Progenitor cell of endocrine pancreas (in vitro differentiated cells): Measurements from ENCODE around the gene ZNF598. TPM values are rescaled to one million over a fixed set of nuclear protein-coding genes. Genes with fewer than 3 reads are reported as not detected.
A peak's percentile ranks its signal among the peaks of the same experiment; 100 is the strongest.

Experiments
- DNase-seq: peaks from one replicate; pipeline ENCODE4 v3.0.0; 2021; ENCODE audit warnings: low spot score; ENCODE audit not compliant: unreplicated experiment
- H3K27ac Mint-ChIP-seq: 2 replicates; pipeline ENCODE4 v1.8.0; 2021; ENCODE audit warnings: mild to moderate bottlenecking, moderate library complexity, mixed read lengths
- H3K27me3 Mint-ChIP-seq: 2 replicates; pipeline ENCODE4 v1.8.0; 2021; ENCODE audit warnings: mixed read lengths
- H3K36me3 Mint-ChIP-seq: 2 replicates; pipeline ENCODE4 v1.8.0; 2022; ENCODE audit warnings: mixed read lengths; ENCODE audit not compliant: insufficient read depth
- H3K4me1 Mint-ChIP-seq: 2 replicates; pipeline ENCODE4 v1.8.0; 2021; ENCODE audit warnings: low read depth, mixed read lengths
- H3K4me3 Mint-ChIP-seq: 2 replicates; pipeline ENCODE4 v1.8.0; 2021; ENCODE audit warnings: low read depth, mild to moderate bottlenecking, moderate library complexity, mixed read lengths
- H3K9me3 Mint-ChIP-seq: 2 replicates; pipeline ENCODE4 v1.8.0; 2021; ENCODE audit warnings: low read depth, mixed read lengths
- total RNA-seq: library from RNA; stranded (reverse); gene quantifications from 2 replicates; pipeline ENCODE4 v1.2.1, GENCODE V29; 2021
- TF ChIP-seq, protein P1 (sequence below): fragments of 200-600 bp; sonication (generic); IDR thresholded peaks from one replicate; pipeline ENCODE4 v1.5.0; 2021; ENCODE audit warnings: antibody characterized with exemption, mild to moderate bottlenecking; ENCODE audit not compliant: unreplicated experiment

Gene ZNF598
- total RNA-seq, 1 donor from 2014 or later: 41.5 TPM

DNA sequence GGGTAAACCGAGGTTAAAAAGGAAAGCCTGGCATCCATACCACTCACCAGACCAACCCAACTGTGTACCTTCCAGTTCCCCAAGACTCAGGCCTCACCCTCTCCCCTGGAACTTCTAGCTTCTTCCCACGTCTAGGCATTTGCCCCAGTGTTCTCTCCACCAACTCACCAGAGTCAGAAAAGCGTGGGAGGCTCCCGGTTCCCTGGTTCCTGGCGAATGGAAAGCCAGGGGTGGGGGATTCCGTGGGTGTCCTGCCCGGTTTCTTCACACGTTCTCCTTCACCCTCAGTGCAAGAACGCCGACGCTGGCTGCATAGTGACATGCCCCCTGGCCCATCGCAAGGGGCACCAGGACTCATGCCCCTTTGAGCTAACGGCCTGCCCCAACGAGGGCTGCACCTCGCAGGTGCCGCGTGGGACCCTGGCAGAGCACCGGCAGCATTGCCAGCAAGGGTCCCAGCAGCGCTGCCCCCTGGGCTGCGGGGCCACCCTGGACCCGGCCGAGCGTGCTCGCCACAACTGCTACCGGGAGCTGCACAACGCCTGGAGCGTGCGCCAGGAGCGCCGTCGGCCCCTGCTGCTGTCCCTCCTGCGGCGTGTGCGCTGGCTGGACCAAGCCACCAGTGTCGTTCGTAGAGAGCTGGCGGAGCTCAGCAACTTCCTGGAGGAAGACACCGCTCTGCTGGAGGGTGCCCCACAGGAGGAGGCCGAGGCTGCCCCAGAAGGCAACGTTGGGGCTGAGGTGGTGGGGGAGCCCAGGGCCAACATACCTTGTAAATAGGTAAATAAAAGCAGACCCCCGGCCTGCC, 41.3 kb downstream of the ZNF598 start:
- H3K36me3 Mint-ChIP-seq: peaks cover 4% of the 10 kb centered on the region
- H3K4me3 Mint-ChIP-seq: no peak overlapping the region
- TF ChIP-seq, protein P1, sequence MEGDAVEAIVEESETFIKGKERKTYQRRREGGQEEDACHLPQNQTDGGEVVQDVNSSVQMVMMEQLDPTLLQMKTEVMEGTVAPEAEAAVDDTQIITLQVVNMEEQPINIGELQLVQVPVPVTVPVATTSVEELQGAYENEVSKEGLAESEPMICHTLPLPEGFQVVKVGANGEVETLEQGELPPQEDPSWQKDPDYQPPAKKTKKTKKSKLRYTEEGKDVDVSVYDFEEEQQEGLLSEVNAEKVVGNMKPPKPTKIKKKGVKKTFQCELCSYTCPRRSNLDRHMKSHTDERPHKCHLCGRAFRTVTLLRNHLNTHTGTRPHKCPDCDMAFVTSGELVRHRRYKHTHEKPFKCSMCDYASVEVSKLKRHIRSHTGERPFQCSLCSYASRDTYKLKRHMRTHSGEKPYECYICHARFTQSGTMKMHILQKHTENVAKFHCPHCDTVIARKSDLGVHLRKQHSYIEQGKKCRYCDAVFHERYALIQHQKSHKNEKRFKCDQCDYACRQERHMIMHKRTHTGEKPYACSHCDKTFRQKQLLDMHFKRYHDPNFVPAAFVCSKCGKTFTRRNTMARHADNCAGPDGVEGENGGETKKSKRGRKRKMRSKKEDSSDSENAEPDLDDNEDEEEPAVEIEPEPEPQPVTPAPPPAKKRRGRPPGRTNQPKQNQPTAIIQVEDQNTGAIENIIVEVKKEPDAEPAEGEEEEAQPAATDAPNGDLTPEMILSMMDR: no peak
- H3K27ac Mint-ChIP-seq: no peak overlapping the region
- no peak for DNase-seq
- no peaks in the 10 kb centered on the region for H3K27me3 Mint-ChIP-seq
- H3K4me1 Mint-ChIP-seq: peaks cover 26% of the 10 kb centered on the region
- no peaks in the 10 kb centered on the region for H3K9me3 Mint-ChIP-seq

DNA sequence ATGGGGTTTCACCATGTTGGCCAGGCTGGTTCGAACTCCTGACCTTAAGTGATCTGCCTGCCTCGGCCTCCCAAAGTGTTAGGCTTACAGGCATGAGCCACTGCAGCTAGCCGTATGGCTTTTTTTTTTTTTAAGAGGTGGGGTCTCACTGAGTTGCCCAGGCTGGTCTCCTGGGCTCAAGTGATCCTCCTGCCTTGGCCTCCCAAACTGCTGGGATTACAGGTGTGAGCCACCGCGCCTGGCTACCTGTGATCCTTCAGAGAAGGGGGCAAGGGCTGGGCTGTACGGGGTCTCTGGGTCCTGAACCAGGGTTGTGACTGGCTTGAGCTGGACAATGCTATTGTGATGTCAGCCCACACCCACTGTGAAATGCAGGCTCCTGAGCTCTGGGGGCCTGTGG, 43.2 kb downstream of the ZNF598 start, which contains the start of gene RNF151:
Gene RNF151, plus strand, starts transcription at position 397 of the 400 bp plus-strand sequence. CDS start 26 bp downstream, outside the sequence.
- DNase-seq: no peak
- H3K27ac Mint-ChIP-seq: peak within 1 kb of the TSS; percentile 97
- TF ChIP-seq, protein P1: no peak
- no peaks in the 10 kb centered on the region for H3K9me3 Mint-ChIP-seq
- H3K27me3 Mint-ChIP-seq: no peaks in the 10 kb centered on the region
- peak within 1 kb of the TSS; percentile 88 for H3K4me3 Mint-ChIP-seq
- H3K4me1 Mint-ChIP-seq: peaks cover 20% of the 10 kb centered on the region
- H3K36me3 Mint-ChIP-seq: peaks cover 12% of the 10 kb centered on the region

DNA sequence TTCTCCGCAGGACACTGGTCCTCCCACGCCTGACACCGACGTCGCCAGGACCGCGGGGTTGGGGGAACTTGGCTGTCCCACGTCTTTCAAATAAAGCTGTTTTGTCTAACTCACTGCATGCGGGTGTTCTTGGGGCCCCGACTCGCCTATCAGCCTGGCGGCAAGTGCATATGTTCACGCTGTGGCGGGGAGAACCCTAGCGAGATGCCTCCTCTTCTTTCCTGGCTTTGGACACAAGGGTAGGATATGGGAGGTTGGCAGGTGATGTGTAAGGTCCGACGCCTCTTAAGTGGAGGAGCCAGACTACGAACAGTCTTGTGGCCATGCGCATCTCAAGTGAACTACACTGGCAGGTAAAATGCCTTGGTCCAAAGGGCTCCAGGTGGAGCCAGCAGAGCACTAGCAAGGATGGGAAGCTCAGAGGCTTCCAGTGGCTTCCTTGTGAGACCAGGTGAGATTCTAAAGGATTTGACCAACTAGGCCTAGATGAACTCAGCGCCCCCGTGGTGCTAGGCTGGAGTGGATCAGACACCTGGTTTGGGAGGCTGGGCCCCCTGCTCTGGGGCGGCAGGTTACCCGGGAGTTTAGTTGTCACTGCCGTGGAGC, 44.1 kb downstream of the ZNF598 start:
- H3K4me1 Mint-ChIP-seq: peaks cover 24% of the 10 kb centered on the region
- peaks cover 16% of the 10 kb centered on the region for H3K36me3 Mint-ChIP-seq
- H3K27me3 Mint-ChIP-seq: no peaks in the 10 kb centered on the region
- DNase-seq: no peak
- no peaks in the 10 kb centered on the region for H3K9me3 Mint-ChIP-seq
- H3K27ac Mint-ChIP-seq: peak overlapping the region; percentile 97
- H3K4me3 Mint-ChIP-seq: peak overlapping the region; percentile 88
- TF ChIP-seq, protein P1: no peak

DNA sequence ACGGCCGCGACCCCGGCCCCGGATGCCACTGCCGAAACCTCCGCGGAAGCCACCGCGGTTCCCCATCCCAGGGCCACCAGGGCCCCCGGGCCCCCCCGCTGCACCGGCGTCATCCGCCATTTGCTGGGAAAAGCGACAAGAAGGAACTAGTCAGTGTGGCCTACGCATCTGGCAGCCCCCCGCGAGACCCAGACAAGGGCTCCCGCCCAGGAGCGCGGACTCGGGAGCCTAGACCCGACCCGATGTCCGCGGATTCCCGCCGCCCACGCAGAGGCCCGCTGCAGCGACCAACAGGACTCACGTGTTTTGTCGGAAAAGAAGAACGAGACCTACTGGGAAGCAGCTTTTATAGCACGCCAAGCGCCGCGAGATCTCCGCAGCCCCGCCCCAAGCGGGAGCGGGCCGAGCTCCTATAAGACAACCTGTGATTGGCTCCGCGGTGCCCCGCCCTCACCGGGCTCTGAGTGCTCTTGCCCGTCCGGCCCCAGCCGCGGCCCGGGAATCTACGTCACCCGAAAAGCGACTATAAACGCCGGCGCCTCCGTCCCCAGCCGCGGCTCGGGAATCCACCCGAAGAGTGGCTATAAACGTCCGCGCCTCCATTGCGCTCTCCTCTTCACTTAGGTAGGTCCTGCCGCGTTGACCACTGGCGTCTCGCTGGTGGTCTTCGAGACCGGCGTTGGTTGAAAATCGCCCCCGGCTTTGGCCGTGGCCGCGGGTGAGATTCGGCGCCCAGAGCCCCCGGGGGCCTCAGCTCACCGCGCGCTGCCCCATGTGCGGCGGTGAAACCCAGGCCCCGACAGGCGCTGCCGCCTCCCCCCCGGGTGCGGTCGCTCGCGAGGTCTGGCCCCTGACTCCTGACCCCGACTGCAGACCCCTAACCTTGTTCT, 44.9 kb downstream of the ZNF598 start, which contains the start of gene RPS2:
Gene RPS2, minus strand, starts transcription at position 321 of the 890 bp plus-strand sequence. Its CDS starts 201 bp downstream, at position 120.
- Mint-ChIP-seq H3K27ac (peak within 1 kb of the TSS; percentile 97), H3K27me3 (no peaks in the 10 kb centered on the region), H3K36me3 (peaks cover 16% of the 10 kb centered on the region), H3K9me3 (no peaks in the 10 kb centered on the region), H3K4me3 (peak within 1 kb of the TSS; percentile 88), H3K4me1 (peaks cover 30% of the 10 kb centered on the region)
- DNase-seq: peak; percentile 99
- TF ChIP-seq, protein P1: no peak
